Kidney epithelial cell (primary cell): ENCODE results near the gene KIF5B. TPM values are rescaled to one million over a fixed set of nuclear protein-coding genes. Genes with fewer than 3 reads are reported as not detected.
A peak's percentile ranks its signal among the peaks of the same experiment; 100 is the strongest.

Experiments
- DNase-seq: peaks from one replicate; pipeline ENCODE4 v3.0.0-alpha.2; 2010; ENCODE audit warnings: low read depth
- H3K27me3 ChIP-seq: 2 replicates; pipeline ENCODE4 v1.6.0; 2011; ENCODE audit warnings: low read length; ENCODE audit not compliant: control insufficient read depth, insufficient read depth
- H3K36me3 ChIP-seq: 2 replicates; pipeline ENCODE4 v1.5.1; 2011; ENCODE audit warnings: low read length; ENCODE audit not compliant: control insufficient read depth, insufficient read depth
- H3K4me3 ChIP-seq: 2 replicates; pipeline ENCODE4 v1.5.1; 2011; ENCODE audit warnings: low read depth, mild to moderate bottlenecking, control low read depth, low read length
- CTCF ChIP-seq: IDR thresholded peaks from 2 replicates; pipeline ENCODE4 v1.5.1; 2011; ENCODE audit warnings: mild to moderate bottlenecking, moderate library complexity, low read length, control low read depth, inconsistent platforms; ENCODE audit not compliant: insufficient read depth, poor library complexity, severe bottlenecking
- total RNA-seq: library from RNA; depleted of rRNA; stranded (reverse); fragments of >200 nt; gene quantifications from 2 replicates; pipeline ENCODE4 v1.2.3, GENCODE V29; 2015

KIF5B gene
- total RNA-seq, 1 donor from 2014 or later, result 147 TPM

- TF ChIP-seq CTCF, result no peak
- Histone ChIP-seq H3K36me3 (peaks cover 1% of the 10 kb centered on the region), H3K27me3 (no peaks in the 10 kb centered on the region), H3K4me3 (no peak overlapping the region)
- DNase-seq, result no peak
Measured at GRCh38 chr10:32023264-32023663, 33.0 kb downstream of the KIF5B start.

GRCh38 chr10:32017044-32017443 is 39.2 kb downstream of the KIF5B start:
- Histone ChIP-seq H3K36me3 (no peaks in the 10 kb centered on the region), H3K4me3 (no peak overlapping the region), H3K27me3 (no peaks in the 10 kb centered on the region)
- TF ChIP-seq CTCF, result no peak
- DNase-seq, result no peak

- H3K36me3 ChIP-seq, result no peaks in the 10 kb centered on the region
- TF ChIP-seq CTCF, result no peak
- DNase-seq, result no peak
- H3K27me3 ChIP-seq, result no peaks in the 10 kb centered on the region
- H3K4me3 ChIP-seq, result no peak overlapping the region
Measured at GRCh38 chr10:32015386-32015785, 40.8 kb downstream of the KIF5B start.

- no peak for DNase-seq
- Histone ChIP-seq H3K27me3 (no peaks in the 10 kb centered on the region), H3K4me3 (no peak overlapping the region), H3K36me3 (no peaks in the 10 kb centered on the region)
- TF ChIP-seq CTCF, result no peak
Measured at GRCh38 chr10:32007026-32007425, 49.2 kb downstream of the KIF5B start.

GRCh38 chr10:32005050-32005449 is 51.2 kb downstream of the KIF5B start:
- H3K4me3 ChIP-seq, result no peak overlapping the region
- H3K27me3 ChIP-seq, result no peaks in the 10 kb centered on the region
- no peaks in the 10 kb centered on the region for H3K36me3 ChIP-seq
- TF ChIP-seq CTCF, result peak; percentile 64
- no peak for DNase-seq

- Histone ChIP-seq H3K27me3 (no peaks in the 10 kb centered on the region), H3K36me3 (no peaks in the 10 kb centered on the region), H3K4me3 (no peak overlapping the region)
- no peak for DNase-seq
- TF ChIP-seq CTCF, result no peak
Measured at GRCh38 chr10:32004161-32004591, 52.0 kb downstream of the KIF5B start.
